Endothelial cell of umbilical vein (primary cell): Measurements from ENCODE around the gene PALD1.

Experiments used
- CTCF ChIP-seq, 2 donors: IDR thresholded peaks; 1 replicate in 1 of 2; 2 replicates in 1 of 2; pipeline ENCODE4 v1.5.1; 2011; ENCODE audit warnings: low read length in 2 of 2, mild to moderate bottlenecking in 2 of 2, moderate library complexity in 2 of 2, control low read depth in 1 of 2, inconsistent platforms in 1 of 2, low read depth in 1 of 2; ENCODE audit not compliant: insufficient read depth in 1 of 2; ENCODE audit errors: extremely low read depth in 1 of 2
- EZH2 ChIP-seq: IDR thresholded peaks from 2 replicates; pipeline ENCODE4 v1.6.1; 2012; ENCODE audit warnings: borderline replicate concordance, low read depth, mild to moderate bottlenecking, moderate library complexity, low read length, inconsistent platforms; ENCODE audit not compliant: severe bottlenecking
- FOS ChIP-seq: IDR thresholded peaks from 2 replicates; pipeline ENCODE4 v1.6.1; 2011; ENCODE audit warnings: mild to moderate bottlenecking, low read length, moderate library complexity, borderline replicate concordance; ENCODE audit not compliant: insufficient read depth
- GATA2 ChIP-seq: IDR thresholded peaks from 2 replicates; pipeline ENCODE4 v1.7.0; 2011; ENCODE audit warnings: low read depth, mild to moderate bottlenecking, moderate library complexity, mixed read lengths, low read length; ENCODE audit not compliant: insufficient read length, insufficient read depth
- POLR2A ChIP-seq: IDR thresholded peaks from 2 replicates; pipeline ENCODE4 v1.6.1; 2012; ENCODE audit warnings: low read depth, mild to moderate bottlenecking, control low read depth, low read length
- POLR2AphosphoS5 ChIP-seq: IDR thresholded peaks from 2 replicates; pipeline ENCODE4 v1.6.1; 2012; ENCODE audit warnings: low read depth, mild to moderate bottlenecking, control low read depth, low read length, moderate library complexity; ENCODE audit not compliant: insufficient read depth
- TF ChIP-seq, protein P1 (sequence below): IDR thresholded peaks from 2 replicates; pipeline ENCODE4 v1.6.1; 2011; ENCODE audit not compliant: insufficient read depth, insufficient read length

- TF ChIP-seq POLR2A (no peak), CTCF (IDR thresholded peaks at IDR 0.05; ENCODE audit: extremely low read depth in 1 of 2, insufficient read depth in 1 of 2, low read depth in 1 of 2, low read length in 2 of 2) (no peak), GATA2 (no peak), FOS (no peak), EZH2 (no peak), POLR2AphosphoS5 (no peak)
- TF ChIP-seq, protein P1, sequence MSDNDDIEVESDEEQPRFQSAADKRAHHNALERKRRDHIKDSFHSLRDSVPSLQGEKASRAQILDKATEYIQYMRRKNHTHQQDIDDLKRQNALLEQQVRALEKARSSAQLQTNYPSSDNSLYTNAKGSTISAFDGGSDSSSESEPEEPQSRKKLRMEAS, result no peak
Observed at GRCh38 chr10:70515035-70515667, 36.6 kb downstream of the PALD1 start.
